Activated T-helper 2 cell treated with anti-CD3 and anti-CD28 coated beads, Interferon-gamma antibody, Interleukin-2, Interleukin-4, amounts not matched to agents 10 μg/mL and 5 μg/mL and 100 μg/mL, durations not matched to agents 14 hours and 24 hours and 36 hours (primary cell): ENCODE results near the gene TP73. TPM values are rescaled to one million over a fixed set of nuclear protein-coding genes. Genes with fewer than 3 reads are reported as not detected.
A peak's percentile ranks its signal among the peaks of the same experiment; 100 is the strongest.

ENCODE experiments used
- DNase-seq: peaks from one replicate; pipeline ENCODE4 v3.0.0; 2021; ENCODE audit warnings: low spot score
- H3K27ac Mint-ChIP-seq: one replicate; pipeline ENCODE4 v1.8.0; 2021; ENCODE audit warnings: mixed read lengths
- H3K27me3 Mint-ChIP-seq: one replicate; pipeline ENCODE4 v1.8.0; 2021; ENCODE audit warnings: low read depth, mixed read lengths
- H3K36me3 Mint-ChIP-seq: one replicate; pipeline ENCODE4 v1.8.0; 2021; ENCODE audit warnings: low read depth, mixed read lengths
- H3K4me1 Mint-ChIP-seq: one replicate; pipeline ENCODE4 v1.8.0; 2021; ENCODE audit warnings: low read depth, mixed read lengths
- H3K4me3 Mint-ChIP-seq: one replicate; pipeline ENCODE4 v1.8.0; 2021; ENCODE audit warnings: low read depth, mild to moderate bottlenecking, moderate library complexity, mixed read lengths
- H3K9me3 Mint-ChIP-seq: one replicate; pipeline ENCODE4 v1.8.0; 2021; ENCODE audit warnings: mixed read lengths
- intact Hi-C: fragments of 100-400 bp; cut with micrococcal nuclease; formaldehyde crosslinking; loops from one replicate; pipeline ENCODE4 v1.15.1; 2023
- total RNA-seq: library from RNA; stranded (reverse); gene quantifications from 2 replicates; pipeline ENCODE4 v1.2.3, GENCODE V29; 2022

The TP73 gene
- total RNA-seq = 2.4 and 2.5 TPM in 2 replicates

DNA sequence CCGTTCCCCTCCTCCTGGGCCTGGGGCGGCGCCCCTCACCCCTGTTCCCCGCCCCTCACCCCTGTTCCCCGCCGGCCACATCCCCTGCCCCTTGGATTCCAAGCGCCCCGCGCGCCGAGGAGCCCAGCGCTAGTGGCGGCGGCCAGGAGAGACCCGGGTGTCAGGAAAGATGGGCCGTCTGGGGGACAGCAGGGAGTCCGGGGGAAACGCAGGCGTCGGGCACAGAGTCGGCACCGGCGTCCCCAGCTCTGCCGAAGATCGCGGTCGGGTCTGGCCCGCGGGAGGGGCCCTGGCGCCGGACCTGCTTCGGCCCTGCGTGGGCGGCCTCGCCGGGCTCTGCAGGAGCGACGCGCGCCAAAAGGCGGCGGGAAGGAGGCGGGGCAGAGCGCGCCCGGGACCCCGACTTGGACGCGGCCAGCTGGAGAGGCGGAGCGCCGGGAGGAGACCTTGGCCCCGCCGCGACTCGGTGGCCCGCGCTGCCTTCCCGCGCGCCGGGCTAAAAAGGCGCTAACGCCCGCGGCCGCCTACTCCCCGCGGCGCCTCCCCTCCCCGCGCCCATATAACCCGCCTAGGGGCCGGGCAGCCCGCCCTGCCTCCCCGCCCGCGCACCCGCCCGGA lies at the start of gene TP73:
Gene TP73 (plus strand): TSS at position 587 of the 618 bp plus-strand sequence. CDS start 29,850 bp downstream, outside the sequence.
- intact Hi-C loops = loop anchor here (5.0 to 10.0 kb wide), 2 partner anchors 143 to 205 kb away; partner anchors contain the start of genes CEP104, DFFB and LRRC47
- no peak for DNase-seq
- no peaks in the 10 kb centered on the region for H3K9me3 Mint-ChIP-seq
- peak within 1 kb of the TSS; percentile 43 for H3K4me3 Mint-ChIP-seq
- H3K4me1 Mint-ChIP-seq = peaks cover 20% of the 10 kb centered on the region
- H3K27me3 Mint-ChIP-seq = peaks cover 35% of the 10 kb centered on the region
- peaks cover 16% of the 10 kb centered on the region for H3K36me3 Mint-ChIP-seq
- H3K27ac Mint-ChIP-seq = no peak within 1 kb of the TSS

- Mint-ChIP-seq H3K4me3 (no peak overlapping the region), H3K27me3 (no peaks in the 10 kb centered on the region), H3K4me1 (no peaks in the 10 kb centered on the region), H3K27ac (no peak overlapping the region), H3K36me3 (no peaks in the 10 kb centered on the region), H3K9me3 (no peaks in the 10 kb centered on the region)
- DNase-seq = no peak
- intact Hi-C loops = no loop called here
Measured at GRCh38 chr1:3603156-3603555, 49.2 kb upstream of the TP73 start.

DNA sequence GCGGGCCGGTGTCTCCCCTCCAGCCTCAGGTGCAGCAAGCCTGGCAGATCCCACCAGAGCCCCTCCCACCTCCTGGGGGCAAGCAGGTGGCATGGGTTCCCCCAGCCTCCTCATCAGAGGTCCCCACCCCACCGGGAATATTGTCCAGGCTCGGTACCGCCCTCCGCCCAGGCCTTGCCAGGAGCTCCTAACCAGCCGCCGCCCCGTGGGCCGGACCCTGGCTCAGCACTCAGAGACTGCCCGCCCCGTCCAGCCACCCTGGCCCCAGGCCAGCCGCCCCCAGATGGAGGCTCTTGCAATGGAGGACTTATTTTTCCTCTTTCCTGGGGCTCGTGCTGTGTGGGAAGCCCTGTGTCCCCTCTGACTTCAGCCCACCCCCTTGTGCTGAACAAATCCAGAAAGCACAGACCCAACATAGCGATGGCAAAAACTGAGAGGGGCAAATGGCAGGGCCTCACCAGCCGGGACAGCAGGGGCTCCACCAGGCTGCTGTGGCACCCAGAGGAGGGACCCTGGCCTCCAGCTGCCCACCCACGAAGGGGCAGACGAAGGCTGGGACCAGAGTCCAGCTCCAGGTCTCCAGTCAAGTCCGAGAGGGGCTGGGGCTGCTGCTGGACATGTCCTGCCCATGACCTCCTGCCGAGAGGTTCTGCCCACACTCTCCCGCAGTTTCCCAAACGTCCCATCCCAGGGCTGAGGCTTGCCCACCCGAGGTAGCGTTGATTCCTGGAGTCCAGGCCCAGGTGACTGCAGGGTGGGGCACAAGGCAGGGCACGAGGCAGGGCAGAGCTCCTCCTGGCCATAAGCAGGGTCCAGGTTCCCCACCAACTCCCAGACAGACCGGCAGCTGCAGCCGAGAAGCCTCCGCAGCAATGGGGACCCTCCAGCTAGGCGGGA lies 48.5 kb upstream of the TP73 start:
- no peaks in the 10 kb centered on the region for H3K27me3 Mint-ChIP-seq
- H3K27ac Mint-ChIP-seq = no peak overlapping the region
- no peaks in the 10 kb centered on the region for H3K4me1 Mint-ChIP-seq
- H3K36me3 Mint-ChIP-seq = no peaks in the 10 kb centered on the region
- intact Hi-C loops = no loop called here
- no peak for DNase-seq
- no peaks in the 10 kb centered on the region for H3K9me3 Mint-ChIP-seq
- no peak overlapping the region for H3K4me3 Mint-ChIP-seq

GRCh38 chr1:3604468-3604974 lies 47.8 kb upstream of the TP73 start:
- H3K4me3 Mint-ChIP-seq = no peak overlapping the region
- intact Hi-C loops = no loop called here
- no peaks in the 10 kb centered on the region for H3K36me3 Mint-ChIP-seq

DNA sequence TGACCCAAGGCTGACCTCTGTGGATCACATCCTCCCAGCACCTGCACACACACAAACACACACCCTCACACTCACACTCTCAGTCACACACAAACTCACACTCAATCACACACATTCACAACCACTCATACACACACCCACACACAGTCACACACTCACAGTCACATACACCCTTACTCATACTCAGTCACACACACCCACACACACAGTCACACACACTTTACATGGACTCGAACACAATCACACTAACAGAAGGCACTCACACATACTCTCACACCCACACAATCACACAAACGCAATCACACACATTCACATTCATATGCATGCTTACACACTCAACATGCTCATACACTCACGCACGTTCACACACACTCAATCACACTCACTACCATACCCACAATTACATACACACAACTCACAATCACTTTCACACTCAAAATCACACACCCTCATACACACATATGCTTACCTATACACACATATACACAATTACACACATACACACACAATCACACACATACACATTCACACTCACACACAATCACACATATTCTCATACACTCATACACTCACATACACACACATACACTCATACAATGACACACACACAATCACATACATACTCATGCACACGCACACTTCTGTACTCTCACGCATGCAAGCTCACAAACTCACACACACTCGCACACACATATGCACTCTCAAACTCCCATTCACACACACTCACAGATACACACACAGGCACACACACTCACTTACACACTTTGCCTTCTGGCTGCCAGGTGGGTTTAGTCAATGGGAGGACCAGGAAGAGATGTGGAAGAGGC lies 47.1 kb upstream of the TP73 start:
- no peak for DNase-seq
- intact Hi-C loops = no loop called here
- Mint-ChIP-seq H3K36me3 (no peaks in the 10 kb centered on the region), H3K4me1 (no peaks in the 10 kb centered on the region), H3K27ac (no peak overlapping the region), H3K27me3 (peaks cover 3% of the 10 kb centered on the region), H3K9me3 (no peaks in the 10 kb centered on the region), H3K4me3 (no peak overlapping the region)

More at GRCh38 chr1:3604468-3604974, 47.8 kb upstream of the TP73 start:
- no peaks in the 10 kb centered on the region for H3K9me3 Mint-ChIP-seq
- no peak overlapping the region for H3K27ac Mint-ChIP-seq
- no peak for DNase-seq
- H3K4me1 Mint-ChIP-seq = no peaks in the 10 kb centered on the region
- H3K27me3 Mint-ChIP-seq = peaks cover 3% of the 10 kb centered on the region

DNA sequence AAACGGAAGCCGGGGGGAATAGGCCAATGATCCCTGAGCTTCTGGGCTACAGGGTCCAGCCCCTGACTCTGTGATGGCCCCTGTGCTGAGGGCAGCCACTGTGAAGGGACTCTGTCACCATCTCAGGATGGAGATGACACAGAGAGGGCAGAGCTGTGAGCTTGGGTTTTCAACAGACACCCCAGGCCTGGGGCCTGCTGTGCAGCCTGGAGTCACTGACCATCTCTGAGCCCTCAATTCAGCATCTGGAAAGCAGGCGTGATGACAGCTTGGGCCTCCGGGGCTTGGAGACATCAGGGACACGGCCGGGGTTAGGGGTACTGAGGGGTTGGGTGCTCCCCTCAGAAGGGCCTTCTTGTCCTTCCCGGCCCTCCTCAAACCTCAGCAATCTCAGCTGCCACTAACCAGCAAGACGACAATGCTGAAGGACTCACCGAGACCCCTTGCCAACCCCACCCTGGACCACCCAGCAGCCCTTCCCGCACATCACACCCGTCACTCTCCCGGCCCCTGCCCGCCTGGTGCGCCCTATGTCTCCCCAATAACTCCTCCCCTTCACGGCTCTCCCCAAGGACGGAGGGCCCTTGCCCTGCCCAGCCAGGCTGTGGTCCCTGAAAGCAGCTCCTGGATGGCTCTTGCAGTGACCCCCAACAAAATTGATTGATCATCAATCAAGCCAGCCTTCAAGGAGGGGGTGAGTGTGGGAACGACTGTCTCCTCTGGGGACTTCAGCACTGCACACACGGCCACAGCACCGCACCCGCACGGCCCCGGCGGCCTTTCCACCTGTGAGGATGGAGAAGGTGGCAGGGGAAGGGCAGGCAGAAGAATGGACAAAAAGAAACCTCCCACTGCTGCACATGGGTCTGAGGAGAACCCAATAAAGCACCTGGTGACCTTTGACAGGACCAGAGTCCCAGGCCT lies 45.3 kb upstream of the TP73 start:
- Mint-ChIP-seq H3K36me3 (no peaks in the 10 kb centered on the region), H3K4me3 (no peak overlapping the region), H3K4me1 (no peaks in the 10 kb centered on the region), H3K27ac (no peak overlapping the region), H3K9me3 (no peaks in the 10 kb centered on the region), H3K27me3 (peaks cover 12% of the 10 kb centered on the region)
- intact Hi-C loops = no loop called here
- no peak for DNase-seq

- DNase-seq = no peak
- intact Hi-C loops = no loop called here
- Mint-ChIP-seq H3K4me3 (no peak overlapping the region), H3K27me3 (peaks cover 15% of the 10 kb centered on the region), H3K36me3 (no peaks in the 10 kb centered on the region), H3K9me3 (no peaks in the 10 kb centered on the region), H3K27ac (no peak overlapping the region), H3K4me1 (no peaks in the 10 kb centered on the region)
Measured at GRCh38 chr1:3607703-3608065, 44.6 kb upstream of the TP73 start.

- no peak overlapping the region for H3K4me3 Mint-ChIP-seq
- H3K4me1 Mint-ChIP-seq = no peaks in the 10 kb centered on the region
- DNase-seq = no peak
- no peaks in the 10 kb centered on the region for H3K36me3 Mint-ChIP-seq
- no peaks in the 10 kb centered on the region for H3K9me3 Mint-ChIP-seq
- intact Hi-C loops = no loop called here
- H3K27ac Mint-ChIP-seq = no peak overlapping the region
- peaks cover 19% of the 10 kb centered on the region for H3K27me3 Mint-ChIP-seq
Measured at GRCh38 chr1:3608154-3608553, 44.2 kb upstream of the TP73 start.

DNA sequence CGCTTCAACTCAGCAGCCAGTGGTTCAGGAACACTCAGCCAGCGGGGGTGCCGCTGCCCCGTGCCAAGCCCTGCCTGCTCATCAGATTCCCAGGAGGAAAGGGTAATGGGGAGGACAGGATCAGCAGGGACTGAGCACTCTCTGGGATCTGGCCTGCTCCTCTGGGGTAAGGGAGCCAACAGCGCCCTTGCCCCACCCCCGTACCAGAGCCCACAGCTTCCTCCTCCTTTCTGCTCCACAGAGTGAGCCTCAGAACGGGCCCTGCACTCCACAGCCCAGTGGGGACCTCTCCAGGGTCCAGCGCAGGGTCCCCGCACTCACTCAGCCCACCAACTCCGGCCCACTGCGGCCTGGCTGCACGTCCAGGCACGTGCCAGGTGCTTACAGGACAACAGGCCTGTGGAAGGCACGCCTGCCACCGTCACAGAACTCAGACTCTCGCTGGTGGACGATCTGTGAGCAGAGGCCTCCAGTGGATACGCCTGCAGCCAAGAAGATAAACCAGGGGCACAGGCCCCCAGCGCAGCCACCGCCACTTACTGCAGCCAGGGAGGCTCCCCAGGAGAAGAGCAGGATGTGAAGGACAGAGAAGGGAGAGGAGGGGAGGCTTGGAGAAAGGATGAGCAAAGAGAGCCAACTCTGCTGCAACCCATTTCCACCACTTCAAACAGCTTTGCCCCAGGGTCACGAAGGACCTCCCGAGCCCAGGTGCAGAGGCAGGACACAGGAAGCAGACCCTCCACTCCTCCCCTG lies 43.1 kb upstream of the TP73 start:
- no peaks in the 10 kb centered on the region for H3K9me3 Mint-ChIP-seq
- DNase-seq = no peak
- no peak overlapping the region for H3K4me3 Mint-ChIP-seq
- H3K27ac Mint-ChIP-seq = no peak overlapping the region
- H3K4me1 Mint-ChIP-seq = no peaks in the 10 kb centered on the region
- H3K36me3 Mint-ChIP-seq = no peaks in the 10 kb centered on the region
- H3K27me3 Mint-ChIP-seq = peaks cover 22% of the 10 kb centered on the region
- intact Hi-C loops = no loop called here

DNA sequence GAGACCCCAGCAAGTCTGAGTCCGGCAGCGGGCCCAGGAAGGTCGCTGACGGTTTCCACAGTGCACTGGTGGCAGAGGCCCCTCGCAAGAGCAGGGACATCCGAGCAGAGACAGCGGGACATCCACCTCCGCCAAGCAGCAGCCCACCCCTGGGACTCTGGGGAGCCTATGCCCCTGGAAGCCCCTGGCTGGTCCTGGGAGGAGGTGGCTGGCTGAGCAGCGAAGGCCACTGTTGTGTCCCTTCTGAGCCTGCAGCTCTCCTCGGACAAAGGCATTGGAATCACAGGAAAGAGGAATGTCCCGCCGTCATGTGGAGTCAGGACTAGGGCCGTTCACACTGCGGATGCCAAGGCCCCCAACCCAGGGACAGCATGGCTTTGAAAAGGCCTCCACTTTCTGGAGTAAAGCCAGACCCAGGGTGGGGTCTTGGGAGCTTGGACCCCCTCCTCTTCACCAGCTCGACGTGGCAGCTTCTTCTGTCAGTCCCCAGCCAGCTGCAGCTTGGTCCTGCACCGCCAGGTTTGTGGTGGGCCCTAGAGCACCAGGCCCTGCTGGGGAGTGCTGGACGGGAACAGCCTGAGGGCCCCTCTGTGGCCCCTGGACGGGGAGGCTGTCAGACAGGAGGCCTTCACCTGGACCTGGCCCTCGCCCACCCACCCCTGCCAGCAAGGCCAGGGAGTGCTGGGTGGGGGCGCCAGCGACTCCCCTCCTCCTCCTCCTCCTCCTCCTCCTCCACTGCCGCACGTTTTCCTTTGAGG lies 42.4 kb upstream of the TP73 start:
- H3K27ac Mint-ChIP-seq = no peak overlapping the region
- H3K4me1 Mint-ChIP-seq = no peaks in the 10 kb centered on the region
- no peak overlapping the region for H3K4me3 Mint-ChIP-seq
- H3K36me3 Mint-ChIP-seq = no peaks in the 10 kb centered on the region
- no peak for DNase-seq
- intact Hi-C loops = no loop called here
- H3K9me3 Mint-ChIP-seq = no peaks in the 10 kb centered on the region
- H3K27me3 Mint-ChIP-seq = peaks cover 22% of the 10 kb centered on the region
